KOPT-K1 (cell line): ENCODE measurements around the gene PPIL1.
"Not testable (repeated sequence)": the region's sequence is repeated elsewhere in the genome, so short reads cannot be mapped to it uniquely, and the experiment has no call there.

Experiments
- H3K27ac ChIP-seq: fragments of 200-600 bp; sonication (generic); 2 replicates; pipeline ENCODE4 v1.5.1; 2016; ENCODE audit warnings: antibody characterized with exemption, mild to moderate bottlenecking, low read depth, low read length; ENCODE audit not compliant: poor library complexity, severe bottlenecking
- H3K36me3 ChIP-seq: fragments of 200-600 bp; sonication (generic); 2 replicates; pipeline ENCODE4 v1.5.1; 2017; ENCODE audit warnings: antibody characterized with exemption, mild to moderate bottlenecking, low read length, moderate library complexity; ENCODE audit not compliant: insufficient read depth
- H3K9me3 ChIP-seq: fragments of 200-600 bp; sonication (generic); 2 replicates; pipeline ENCODE4 v1.5.1; 2017; ENCODE audit warnings: antibody characterized with exemption, low read length, mild to moderate bottlenecking; ENCODE audit not compliant: insufficient read depth, poor library complexity, severe bottlenecking

PPIL1 gene

DNA sequence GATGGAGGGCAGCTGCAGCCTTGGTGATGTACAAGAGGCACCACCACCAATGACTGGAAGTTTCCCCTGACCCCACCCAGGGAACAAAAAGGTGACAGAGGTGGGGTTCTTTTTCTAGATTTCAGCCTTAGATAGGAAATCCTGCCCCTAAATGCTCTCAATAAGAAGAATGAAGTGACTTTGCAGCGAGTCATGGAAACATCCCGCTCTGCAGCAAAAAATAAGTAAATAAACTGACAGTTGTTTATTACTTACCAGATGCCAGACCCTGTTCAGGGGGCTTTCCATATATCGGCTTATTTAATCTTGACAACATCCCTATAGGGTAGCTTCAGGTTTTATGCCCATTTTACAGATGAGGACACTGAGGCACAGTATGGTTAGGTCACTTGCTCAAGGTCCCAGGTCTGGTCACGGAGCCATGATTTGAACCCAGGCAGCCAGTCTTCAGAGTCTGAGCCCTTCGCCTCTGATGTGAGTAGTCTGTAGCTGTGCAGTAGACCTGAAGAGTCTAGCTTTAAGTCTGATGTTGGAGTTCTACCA lies 30.3 kb upstream of the PPIL1 start:
- peaks cover 60% of the 10 kb centered on the region for H3K36me3 ChIP-seq
- peak overlapping the region; percentile 100 for H3K27ac ChIP-seq
- no peaks in the 10 kb centered on the region for H3K9me3 ChIP-seq

- H3K36me3 ChIP-seq = peaks cover 67% of the 10 kb centered on the region
Measured at GRCh38 chr6:36904114-36904513, 29.5 kb upstream of the PPIL1 start.

GRCh38 chr6:36897609-36898008 lies 23.0 kb upstream of the PPIL1 start:
- H3K9me3 ChIP-seq = no peaks in the 10 kb centered on the region
- H3K36me3 ChIP-seq = peaks cover 72% of the 10 kb centered on the region
- peak overlapping the region; percentile 72 for H3K27ac ChIP-seq

More at GRCh38 chr6:36904114-36904513, 29.5 kb upstream of the PPIL1 start:
- H3K9me3 ChIP-seq = no peaks in the 10 kb centered on the region
- peak overlapping the region; percentile 100 for H3K27ac ChIP-seq

DNA sequence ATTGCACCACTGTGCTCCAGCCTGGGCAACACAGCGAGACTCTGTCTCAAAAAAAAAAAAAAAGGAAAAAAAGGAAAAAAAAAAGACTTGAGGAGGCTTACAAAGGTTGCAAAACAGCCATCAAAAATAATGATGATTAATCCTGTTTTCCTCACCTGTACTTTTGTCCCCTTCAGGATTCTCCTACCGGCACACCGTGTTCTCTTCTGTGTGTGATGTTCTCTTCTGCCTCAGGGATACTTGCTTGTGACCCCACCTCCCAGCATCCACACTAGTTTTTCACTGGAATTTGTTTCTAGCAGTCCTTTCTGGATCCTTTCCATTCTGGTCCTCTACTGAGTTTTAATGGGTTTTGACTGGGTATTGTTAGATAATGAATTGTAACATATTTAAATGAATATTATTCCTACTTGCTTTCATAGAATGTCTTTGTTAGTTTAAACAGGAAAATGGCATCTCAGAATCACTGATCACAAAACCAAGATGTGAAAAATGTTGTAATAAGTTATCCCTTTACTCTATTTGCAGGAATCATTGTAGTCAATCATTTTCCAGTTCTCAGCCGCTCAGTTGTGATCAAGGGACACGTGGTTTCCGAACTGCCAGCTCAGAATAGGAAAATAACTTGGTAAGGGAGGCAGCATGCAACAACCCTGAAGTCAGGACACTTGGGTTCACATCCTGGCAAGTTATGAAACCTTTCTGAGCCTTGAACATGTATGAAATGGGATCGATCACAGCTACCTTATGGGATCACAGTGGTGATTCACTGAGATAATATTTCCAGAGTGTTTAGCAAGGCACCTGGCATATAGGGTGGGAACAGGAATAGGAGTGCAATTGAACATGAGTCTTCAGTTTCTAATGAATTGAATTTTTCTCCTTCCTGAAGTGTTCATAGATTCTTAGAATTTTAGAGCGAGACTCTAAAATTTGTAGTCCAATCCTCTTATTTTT lies 19.7 kb upstream of the PPIL1 start:
- H3K27ac ChIP-seq = peak overlapping the region; percentile 33
- H3K36me3 ChIP-seq = peaks cover 54% of the 10 kb centered on the region
- H3K9me3 ChIP-seq = no peaks in the 10 kb centered on the region

GRCh38 chr6:36891153-36891552 lies 16.6 kb upstream of the PPIL1 start:
- not testable (repeated sequence) for H3K9me3 ChIP-seq, H3K27ac ChIP-seq
- H3K36me3 ChIP-seq = peaks cover 44% of the 10 kb centered on the region

DNA sequence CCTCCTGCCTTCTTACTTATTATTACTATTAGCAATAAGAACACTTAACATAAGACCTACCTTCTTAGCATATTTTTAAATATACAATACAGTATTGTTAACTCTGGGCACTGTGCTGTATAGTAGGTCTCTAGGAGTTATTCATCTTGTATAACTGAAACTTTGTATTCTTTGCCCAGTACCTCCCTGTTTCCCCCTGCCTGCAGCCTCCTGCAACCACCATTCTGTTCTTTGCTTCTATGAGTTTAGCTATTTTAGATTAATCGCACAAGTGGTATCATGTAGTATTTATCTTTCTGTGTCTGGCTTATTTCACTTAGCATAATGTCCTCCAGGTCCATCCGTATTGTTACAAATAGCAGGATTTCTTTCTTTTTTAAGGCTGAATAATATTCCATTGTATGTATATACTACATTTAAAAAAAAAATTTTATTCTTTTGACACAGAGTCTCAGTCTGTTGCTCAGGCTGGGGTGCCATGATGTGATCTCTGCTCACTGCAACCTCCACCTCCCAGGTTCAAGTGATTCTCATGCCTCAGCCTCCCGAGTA lies 15.6 kb upstream of the PPIL1 start:
- H3K9me3 ChIP-seq = no peaks in the 10 kb centered on the region
- peaks cover 34% of the 10 kb centered on the region for H3K36me3 ChIP-seq

GRCh38 chr6:36888654-36889481 lies 14.3 kb upstream of the PPIL1 start:
- Histone ChIP-seq H3K36me3 (peaks cover 21% of the 10 kb centered on the region), H3K9me3 (no peaks in the 10 kb centered on the region), H3K27ac (peak overlapping the region; percentile 97)

More for the DNA sequence above, 15.6 kb upstream of the PPIL1 start:
- peak overlapping the region; percentile 97 for H3K27ac ChIP-seq

DNA sequence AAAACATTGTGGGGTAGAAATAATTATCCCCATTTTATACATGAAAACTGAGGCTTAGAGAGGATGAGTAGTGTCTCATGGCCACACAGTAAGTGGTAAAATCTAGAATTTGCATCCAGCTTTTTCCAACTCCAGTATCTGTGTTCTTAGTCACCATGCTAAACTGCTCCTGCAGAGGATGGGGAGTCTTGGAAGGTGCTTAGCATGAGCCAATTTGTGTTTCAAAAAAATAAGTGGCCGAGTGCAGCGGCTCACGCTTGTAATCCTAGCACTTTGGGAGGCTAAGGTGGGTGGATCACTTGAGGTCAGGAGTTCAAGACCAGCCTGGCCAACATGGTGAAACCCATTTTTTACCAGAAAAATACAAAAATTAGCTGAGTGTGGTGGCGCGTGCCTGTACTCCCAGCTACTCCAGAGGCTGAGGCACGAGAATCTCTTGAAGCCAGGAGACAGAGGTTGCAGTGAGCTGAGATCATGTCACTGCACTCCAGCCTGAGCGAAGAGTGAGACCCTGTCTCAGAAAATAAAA lies 13.6 kb upstream of the PPIL1 start:
- Histone ChIP-seq H3K27ac (peak overlapping the region; percentile 97), H3K9me3 (no peaks in the 10 kb centered on the region)

GRCh38 chr6:36886950-36887618 lies 12.5 kb upstream of the PPIL1 start:
- Histone ChIP-seq H3K27ac (peak overlapping the region; percentile 97), H3K36me3 (0 out of 2 replicates have a peak, but pooled peaks cover 3% of the 10 kb centered on the region), H3K9me3 (no peaks in the 10 kb centered on the region)

More for the DNA sequence above, 13.6 kb upstream of the PPIL1 start:
- peaks cover 14% of the 10 kb centered on the region for H3K36me3 ChIP-seq

- peak within 1 kb of the TSS; percentile 97 for H3K27ac ChIP-seq
- H3K9me3 ChIP-seq = no peaks in the 10 kb centered on the region
- H3K36me3 ChIP-seq = no peaks in the 10 kb centered on the region
Measured at GRCh38 chr6:36885461-36886401, 11.1 kb upstream of the PPIL1 start, which contains the start of gene C6orf89. C6orf89 (plus strand) TSS chr6:36885952; CDS start chr6:36899445, 13,493 bp downstream.

- H3K9me3 ChIP-seq = no peaks in the 10 kb centered on the region
- H3K27ac ChIP-seq = peak overlapping the region; percentile 97
- no peaks in the 10 kb centered on the region for H3K36me3 ChIP-seq
Measured at GRCh38 chr6:36884610-36885009, 10.0 kb upstream of the PPIL1 start.

- H3K27ac ChIP-seq = peak overlapping the region; percentile 96
- H3K36me3 ChIP-seq = peaks cover 17% of the 10 kb centered on the region
- no peaks in the 10 kb centered on the region for H3K9me3 ChIP-seq
Measured at GRCh38 chr6:36875250-36875633, 639 bp upstream of the PPIL1 start.
